ENCODE measurements around the gene TMEM185B.
"Not testable (repeated sequence)": the region's sequence is repeated elsewhere in the genome, so short reads cannot be mapped to it uniquely, and the experiment has no call there.

TMEM185B gene

DNA sequence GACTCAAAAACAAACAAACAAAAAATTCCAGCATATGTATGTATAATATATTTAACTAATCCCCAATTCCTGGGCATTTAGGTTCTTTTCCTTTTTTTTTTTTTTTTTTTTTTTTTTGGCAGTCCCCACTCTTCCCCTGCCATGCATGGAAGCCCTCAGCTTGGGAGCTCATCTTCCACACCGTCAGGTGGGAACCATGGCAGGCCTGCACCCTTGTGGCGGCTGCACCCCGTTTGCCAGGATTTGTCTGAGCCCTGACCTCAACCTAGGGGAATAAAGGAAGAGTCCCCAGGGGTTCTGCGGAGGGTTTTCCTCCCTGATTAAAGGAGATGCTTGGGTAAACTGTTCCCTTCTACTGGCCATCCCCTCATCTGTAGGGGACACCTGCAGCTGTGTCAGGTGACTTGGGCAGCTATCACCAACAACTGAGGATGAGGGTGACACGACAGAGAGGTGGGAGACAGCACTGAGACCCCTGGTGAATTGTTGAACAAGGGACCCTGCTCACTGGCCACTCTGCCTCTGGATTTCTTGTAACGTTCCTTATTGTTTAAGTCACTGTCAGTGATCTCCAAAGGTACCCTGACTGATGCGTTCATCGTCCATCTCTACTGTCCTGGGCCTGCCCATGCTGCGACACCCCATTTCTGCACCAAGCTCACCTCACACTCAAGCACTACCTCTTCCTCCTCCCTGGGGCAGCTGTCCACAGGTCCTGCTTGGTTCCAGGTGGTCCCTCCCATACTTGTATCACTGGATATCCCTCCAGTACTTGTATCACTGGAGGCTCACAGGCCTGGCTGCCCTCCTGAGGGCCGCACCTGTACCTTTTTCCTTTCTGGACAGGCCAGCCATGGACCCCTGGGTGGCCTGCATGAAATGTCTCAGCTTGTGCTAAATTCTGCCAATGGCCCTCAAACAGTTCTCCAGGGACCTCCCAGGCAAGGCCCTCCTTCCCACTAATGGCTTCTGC, 14.5 kb downstream of the TMEM185B start:
- no peaks in the 10 kb centered on the region for H3K27me3 ChIP-seq (ENCODE audit: control insufficient read depth, insufficient read depth, low read length, poor library complexity, severe bottlenecking)
- no peaks in the 10 kb centered on the region for H3K4me1 ChIP-seq (ENCODE audit: control insufficient read depth, insufficient read depth, low read length)
- no peak overlapping the region for H3K4me3 ChIP-seq (ENCODE audit: insufficient read depth, low read depth, low read length)
- no peaks in the 10 kb centered on the region for H3K9me3 ChIP-seq (ENCODE audit: control insufficient read depth, low read length)
- H3K36me3 ChIP-seq (ENCODE audit: control insufficient read depth, insufficient read depth, low read length): no peaks in the 10 kb centered on the region
- no peak overlapping the region for H3K27ac ChIP-seq (ENCODE audit: insufficient read depth, low read depth, low read length, poor library complexity, severe bottlenecking)
- WGBS, 2 experiments: 90 to 92% methylated on average over 10 of the region's 10 CpGs

DNA sequence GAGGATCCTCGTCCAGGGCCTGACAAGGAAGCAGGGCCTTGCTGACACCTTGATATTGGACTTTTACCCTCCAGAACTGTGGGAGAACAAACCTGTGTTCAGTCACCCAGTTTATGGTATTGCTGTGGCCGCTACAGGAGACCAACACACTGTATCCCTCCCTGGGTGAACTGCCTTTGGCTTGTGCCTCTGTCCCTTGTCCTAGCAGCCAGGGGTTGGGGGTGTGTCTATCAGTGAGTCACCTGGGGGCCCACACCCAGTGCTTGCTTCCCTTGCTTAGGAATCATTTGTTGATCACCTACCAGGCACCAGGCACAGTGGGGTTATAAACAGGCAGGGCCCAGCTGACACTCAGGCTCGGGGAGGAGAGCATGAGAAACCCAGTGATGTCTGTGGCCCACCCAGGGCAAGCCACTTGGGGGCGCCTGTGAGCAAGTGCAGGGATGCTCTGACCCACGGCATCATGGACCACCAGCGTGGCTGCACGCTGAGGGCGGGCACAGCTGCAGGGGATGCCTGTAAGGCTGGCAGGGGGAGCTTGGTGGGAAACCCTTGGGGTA, 17.1 kb downstream of the TMEM185B start:
- whole genome bisulfite sequencing, 2 experiments: 47 to 52% methylated on average over 8 of the region's 8 CpGs
- Histone ChIP-seq H3K9me3 (ENCODE audit: control insufficient read depth, low read length) (no peaks in the 10 kb centered on the region), H3K36me3 (ENCODE audit: control insufficient read depth, insufficient read depth, low read length) (no peaks in the 10 kb centered on the region), H3K4me3 (ENCODE audit: insufficient read depth, low read depth, low read length) (no peak overlapping the region), H3K4me1 (ENCODE audit: control insufficient read depth, insufficient read depth, low read length) (no peaks in the 10 kb centered on the region), H3K27ac (ENCODE audit: insufficient read depth, low read depth, low read length, poor library complexity, severe bottlenecking) (no peak overlapping the region), H3K27me3 (ENCODE audit: control insufficient read depth, insufficient read depth, low read length, poor library complexity, severe bottlenecking) (no peaks in the 10 kb centered on the region)

DNA sequence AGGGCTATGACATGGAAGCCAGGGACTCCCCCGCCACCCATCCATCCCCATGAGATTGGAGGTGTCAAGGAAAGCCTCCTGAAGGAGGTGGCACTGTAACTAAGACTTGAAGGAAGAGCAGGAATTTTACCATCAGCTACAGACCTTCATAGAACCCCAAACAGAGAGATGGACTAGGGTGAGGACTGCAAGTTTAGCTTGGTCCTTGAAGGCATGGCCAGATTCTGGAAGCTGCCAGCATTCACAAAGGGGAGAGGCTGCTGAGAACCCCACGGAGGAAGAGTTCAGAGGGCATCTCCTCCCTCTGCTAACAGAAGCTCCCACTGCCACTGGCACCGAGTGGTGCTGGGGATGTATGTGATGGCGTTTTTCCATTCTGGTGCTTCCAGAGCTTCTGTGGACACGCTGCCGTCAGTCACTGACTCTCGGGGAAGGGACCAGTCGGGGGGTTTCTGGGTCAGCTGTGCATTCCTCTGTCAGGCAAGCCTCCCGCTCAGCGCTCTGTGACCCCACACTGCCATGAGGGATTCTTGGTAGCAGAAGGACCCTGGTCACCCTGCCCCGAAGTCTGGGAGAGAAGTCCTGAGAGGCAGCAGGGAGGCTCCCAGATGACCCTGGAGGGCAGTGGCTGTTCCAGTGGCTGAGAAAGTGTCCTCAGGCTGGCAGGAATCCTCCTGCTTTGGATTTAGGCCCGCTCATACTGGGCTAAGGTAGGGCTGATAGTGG, 18.1 kb downstream of the TMEM185B start:
- Histone ChIP-seq H3K27me3 (ENCODE audit: control insufficient read depth, insufficient read depth, low read length, poor library complexity, severe bottlenecking) (no peaks in the 10 kb centered on the region), H3K36me3 (ENCODE audit: control insufficient read depth, insufficient read depth, low read length) (no peaks in the 10 kb centered on the region), H3K27ac (ENCODE audit: insufficient read depth, low read depth, low read length, poor library complexity, severe bottlenecking) (no peak overlapping the region), H3K4me3 (ENCODE audit: insufficient read depth, low read depth, low read length) (no peak overlapping the region), H3K4me1 (ENCODE audit: control insufficient read depth, insufficient read depth, low read length) (no peaks in the 10 kb centered on the region), H3K9me3 (ENCODE audit: control insufficient read depth, low read length) (no peaks in the 10 kb centered on the region)
- WGBS, 2 experiments: 91 to 95% methylated on average over 12 of the region's 12 CpGs

DNA sequence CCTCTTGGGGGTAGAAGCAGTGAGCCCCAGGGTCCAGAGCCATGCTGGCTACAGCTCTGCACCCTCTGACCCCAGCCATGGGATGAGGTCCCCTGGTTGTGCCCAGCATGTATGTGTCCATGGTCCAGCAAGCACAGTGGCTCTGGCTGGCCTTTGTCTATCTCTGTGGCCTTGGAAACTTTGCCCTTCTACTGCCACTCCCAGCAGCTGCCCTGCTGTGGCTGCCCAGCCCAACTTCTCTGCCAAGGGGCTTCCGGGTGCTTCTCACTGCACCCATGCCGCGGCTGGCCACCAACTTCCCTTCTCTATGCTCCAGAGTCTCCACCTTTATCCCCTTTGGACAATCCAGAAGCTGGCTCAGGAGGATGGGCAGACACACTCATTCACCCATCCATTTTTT, 18.8 kb downstream of the TMEM185B start:
- Histone ChIP-seq H3K4me1 (ENCODE audit: control insufficient read depth, insufficient read depth, low read length) (no peaks in the 10 kb centered on the region), H3K27ac (ENCODE audit: insufficient read depth, low read depth, low read length, poor library complexity, severe bottlenecking) (no peak overlapping the region), H3K36me3 (ENCODE audit: control insufficient read depth, insufficient read depth, low read length) (no peaks in the 10 kb centered on the region), H3K9me3 (ENCODE audit: control insufficient read depth, low read length) (no peaks in the 10 kb centered on the region), H3K27me3 (ENCODE audit: control insufficient read depth, insufficient read depth, low read length, poor library complexity, severe bottlenecking) (no peaks in the 10 kb centered on the region), H3K4me3 (ENCODE audit: insufficient read depth, low read depth, low read length) (no peak overlapping the region)
- WGBS, 2 experiments: 62 to 65% methylated on average over 3 of the region's 3 CpGs

DNA sequence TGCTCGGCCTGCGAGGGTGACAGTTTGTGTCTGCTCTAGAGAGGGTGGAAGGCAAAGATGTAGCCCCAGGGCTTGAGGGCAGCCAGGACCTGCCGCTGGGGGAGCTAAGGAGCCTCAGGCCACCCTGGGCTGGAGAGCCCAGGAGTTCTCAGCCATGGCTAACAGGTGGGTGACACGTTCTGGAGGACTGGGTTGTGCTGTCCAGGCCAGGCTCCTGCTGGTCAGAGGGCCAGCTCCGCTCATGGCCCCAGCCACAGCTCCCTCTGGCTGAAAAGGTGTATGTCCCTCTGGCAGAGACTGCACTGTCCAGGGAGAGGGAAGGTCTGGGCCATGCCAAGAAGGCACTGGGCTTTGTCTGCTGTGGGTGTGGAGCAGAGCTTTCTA, 19.2 kb downstream of the TMEM185B start:
- H3K27me3 ChIP-seq (ENCODE audit: control insufficient read depth, insufficient read depth, low read length, poor library complexity, severe bottlenecking): no peaks in the 10 kb centered on the region
- no peaks in the 10 kb centered on the region for H3K36me3 ChIP-seq (ENCODE audit: control insufficient read depth, insufficient read depth, low read length)
- whole genome bisulfite sequencing, 2 experiments: 89% methylated on average over 5 of the region's 5 CpGs
- no peaks in the 10 kb centered on the region for H3K4me1 ChIP-seq (ENCODE audit: control insufficient read depth, insufficient read depth, low read length)
- no peak overlapping the region for H3K27ac ChIP-seq (ENCODE audit: insufficient read depth, low read depth, low read length, poor library complexity, severe bottlenecking)
- H3K9me3 ChIP-seq (ENCODE audit: control insufficient read depth, low read length): no peaks in the 10 kb centered on the region
- H3K4me3 ChIP-seq (ENCODE audit: insufficient read depth, low read depth, low read length): no peak overlapping the region

- Histone ChIP-seq H3K36me3 (ENCODE audit: control insufficient read depth, insufficient read depth, low read length) (no peaks in the 10 kb centered on the region), H3K27me3 (ENCODE audit: control insufficient read depth, insufficient read depth, low read length, poor library complexity, severe bottlenecking) (no peaks in the 10 kb centered on the region), H3K27ac (ENCODE audit: insufficient read depth, low read depth, low read length, poor library complexity, severe bottlenecking) (no peak overlapping the region), H3K4me3 (ENCODE audit: insufficient read depth, low read depth, low read length) (no peak overlapping the region), H3K4me1 (ENCODE audit: control insufficient read depth, insufficient read depth, low read length) (no peaks in the 10 kb centered on the region), H3K9me3 (ENCODE audit: control insufficient read depth, low read length) (no peaks in the 10 kb centered on the region)
- 91% methylated on average over 10 of the region's 10 CpGs for WGBS, 2 experiments
Measured at GRCh38 chr2:120203251-120204021, 19.8 kb downstream of the TMEM185B start.

GRCh38 chr2:120199817-120200459, 23.3 kb downstream of the TMEM185B start:
- not testable (repeated sequence) for H3K36me3 ChIP-seq (ENCODE audit: control insufficient read depth, insufficient read depth, low read length); H3K9me3 ChIP-seq (ENCODE audit: control insufficient read depth, low read length); H3K4me3 ChIP-seq (ENCODE audit: insufficient read depth, low read depth, low read length); H3K27ac ChIP-seq (ENCODE audit: insufficient read depth, low read depth, low read length, poor library complexity, severe bottlenecking); H3K27me3 ChIP-seq (ENCODE audit: control insufficient read depth, insufficient read depth, low read length, poor library complexity, severe bottlenecking); H3K4me1 ChIP-seq (ENCODE audit: control insufficient read depth, insufficient read depth, low read length)
- WGBS, 2 experiments: 93 to 94% methylated on average over 10 of the region's 10 CpGs

- H3K4me1 ChIP-seq (ENCODE audit: control insufficient read depth, insufficient read depth, low read length): no peaks in the 10 kb centered on the region
- no peaks in the 10 kb centered on the region for H3K27me3 ChIP-seq (ENCODE audit: control insufficient read depth, insufficient read depth, low read length, poor library complexity, severe bottlenecking)
- H3K27ac ChIP-seq (ENCODE audit: insufficient read depth, low read depth, low read length, poor library complexity, severe bottlenecking): no peak overlapping the region
- H3K4me3 ChIP-seq (ENCODE audit: insufficient read depth, low read depth, low read length): no peak overlapping the region
- WGBS, 2 experiments: 89 to 95% methylated on average over 1 of the region's 1 CpG
- no peaks in the 10 kb centered on the region for H3K9me3 ChIP-seq (ENCODE audit: control insufficient read depth, low read length)
- H3K36me3 ChIP-seq (ENCODE audit: control insufficient read depth, insufficient read depth, low read length): no peaks in the 10 kb centered on the region
Measured at GRCh38 chr2:120195553-120195952, 27.6 kb downstream of the TMEM185B start.

DNA sequence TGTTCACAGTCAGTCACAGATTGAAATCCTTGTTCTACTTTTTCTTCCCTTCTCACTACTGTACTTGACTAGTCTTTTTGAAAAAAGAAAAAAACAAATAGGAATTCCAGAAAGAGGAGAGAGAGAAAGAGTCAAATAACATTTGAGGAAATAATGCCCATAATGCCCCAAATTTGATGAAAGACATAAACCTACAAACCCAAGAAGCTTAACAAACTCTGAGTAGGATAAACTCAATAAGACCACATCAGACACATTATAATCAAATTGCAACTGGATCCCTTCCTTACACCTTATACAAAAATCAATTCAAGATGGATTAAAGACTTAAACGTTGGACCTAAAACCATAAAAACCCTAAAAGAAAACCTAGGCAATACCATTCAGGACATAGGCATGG, 30.9 kb downstream of the TMEM185B start:
- no peak overlapping the region for H3K4me3 ChIP-seq (ENCODE audit: insufficient read depth, low read depth, low read length)
- H3K27ac ChIP-seq (ENCODE audit: insufficient read depth, low read depth, low read length, poor library complexity, severe bottlenecking): no peak overlapping the region
- no peaks in the 10 kb centered on the region for H3K27me3 ChIP-seq (ENCODE audit: control insufficient read depth, insufficient read depth, low read length, poor library complexity, severe bottlenecking)
- H3K9me3 ChIP-seq (ENCODE audit: control insufficient read depth, low read length): no peaks in the 10 kb centered on the region
- no peaks in the 10 kb centered on the region for H3K4me1 ChIP-seq (ENCODE audit: control insufficient read depth, insufficient read depth, low read length)
- H3K36me3 ChIP-seq (ENCODE audit: control insufficient read depth, insufficient read depth, low read length): no peaks in the 10 kb centered on the region
- no CpG with 5 or more reads among the region's 1 CpG for WGBS, 2 experiments

Data from ectodermal cell (in vitro differentiated cells).